GM21447 (cell line): ENCODE measurements around the gene MARCHF3.
"Not testable (repeated sequence)": the region's sequence is repeated elsewhere in the genome, so short reads cannot be mapped to it uniquely, and the experiment has no call there.

Experiments
- ATAC-seq: cut with Tn5 transposase; IDR thresholded peaks from one replicate; pipeline ENCODE4 v1.9.1; 2021; ENCODE audit not compliant: unreplicated experiment

The MARCHF3 gene

GRCh38 chr5:127013407-127013806 is 17.0 kb downstream of the MARCHF3 start:
- ATAC-seq = no peak

DNA sequence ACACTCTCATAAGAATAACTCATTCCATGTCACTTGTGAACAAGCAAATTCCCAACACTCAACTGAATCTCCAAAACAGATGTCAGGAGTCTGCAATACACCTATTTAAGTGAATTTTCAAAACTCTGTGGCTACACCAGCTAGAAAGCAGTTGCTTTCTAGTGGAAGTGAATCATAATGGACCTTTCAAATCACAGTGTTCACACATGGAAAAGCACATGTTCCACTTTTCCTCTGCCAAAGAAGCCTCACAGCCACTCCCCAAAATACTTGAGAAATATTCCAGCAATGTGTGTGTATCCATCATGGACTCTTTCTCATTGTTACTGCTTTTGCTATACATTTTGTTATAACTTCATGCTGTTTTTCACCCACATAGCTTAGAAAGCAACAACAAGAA is 17.4 kb downstream of the MARCHF3 start:
- no peak for ATAC-seq

GRCh38 chr5:127011961-127012644 is 18.3 kb downstream of the MARCHF3 start:
- peak; percentile 83 for ATAC-seq

GRCh38 chr5:127011153-127011552 is 19.2 kb downstream of the MARCHF3 start:
- ATAC-seq = no peak

DNA sequence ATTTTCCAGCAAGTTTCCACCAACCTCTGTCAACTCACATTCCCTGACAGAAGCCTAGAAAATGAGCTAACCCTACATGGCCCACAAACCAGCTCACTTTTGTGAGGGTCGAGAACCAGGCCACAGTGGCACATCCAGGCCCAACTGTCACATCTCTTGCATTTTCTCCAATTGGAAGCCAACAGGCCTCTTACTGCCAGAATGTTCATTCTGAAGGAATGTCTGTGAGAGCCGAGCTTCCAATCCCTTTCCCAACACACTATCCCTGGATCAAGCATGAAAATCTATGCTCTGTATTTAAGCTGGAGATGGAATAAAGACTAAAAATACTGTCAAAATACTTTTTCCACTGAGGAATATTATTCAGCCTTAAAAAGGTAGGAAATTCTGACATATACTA is 20.0 kb downstream of the MARCHF3 start:
- ATAC-seq = no peak

GRCh38 chr5:127009784-127010183 is 20.6 kb downstream of the MARCHF3 start:
- ATAC-seq = no peak

DNA sequence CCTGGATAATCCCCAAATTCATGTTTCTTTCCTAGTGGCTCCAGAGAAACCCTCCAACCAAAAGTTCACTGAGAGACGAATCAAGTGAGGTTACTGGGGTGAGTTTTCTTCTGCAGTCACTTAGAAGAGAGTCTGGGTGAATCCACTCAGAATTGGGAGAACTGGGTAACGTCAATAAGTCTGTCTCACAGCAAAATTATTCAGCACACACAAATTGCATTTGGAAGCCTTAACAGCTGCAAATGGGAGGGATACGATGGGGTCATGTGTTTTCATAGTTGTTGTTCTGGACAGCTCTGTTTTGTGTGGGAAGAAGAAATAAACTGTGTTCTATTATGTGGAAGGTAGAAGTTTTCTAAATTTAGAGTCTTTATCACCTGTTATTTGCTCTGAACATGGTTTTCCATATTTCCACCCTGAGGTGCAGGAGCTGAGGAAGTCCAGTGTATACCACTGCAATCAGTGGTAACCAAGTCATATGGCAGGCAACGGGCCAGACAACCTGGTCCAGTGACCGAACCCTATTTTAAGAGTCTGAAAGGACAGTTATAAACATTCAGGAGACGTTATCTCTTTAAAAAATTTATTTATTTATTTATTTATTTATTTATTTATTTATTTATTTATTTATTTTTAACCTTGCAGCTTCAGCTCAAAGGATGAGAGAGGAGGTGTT is 21.9 kb downstream of the MARCHF3 start:
- ATAC-seq = no peak

DNA sequence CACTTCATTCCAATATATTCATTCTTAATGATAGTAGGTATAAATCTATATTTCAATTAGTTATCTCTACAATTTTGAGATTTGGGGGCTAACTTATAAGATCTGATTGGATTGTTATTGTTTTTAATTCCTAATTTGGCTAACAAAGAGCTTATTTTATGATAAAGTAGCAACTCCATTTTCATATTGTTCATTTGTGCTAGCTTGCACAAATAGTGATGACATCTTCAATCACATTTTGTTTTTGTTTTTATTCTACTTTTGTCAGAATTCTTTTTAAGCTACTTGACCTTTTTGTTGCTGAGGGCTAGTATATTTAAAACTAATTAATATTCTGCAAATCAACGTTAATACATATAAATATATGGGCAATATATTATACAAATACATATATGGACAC is 22.8 kb downstream of the MARCHF3 start:
- no peak for ATAC-seq

GRCh38 chr5:127006744-127007143 is 23.6 kb downstream of the MARCHF3 start:
- no peak for ATAC-seq

GRCh38 chr5:127005282-127005681 is 25.1 kb downstream of the MARCHF3 start:
- not testable (repeated sequence) for ATAC-seq

- ATAC-seq = no peak
Measured at GRCh38 chr5:127004721-127005120, 25.6 kb downstream of the MARCHF3 start.

GRCh38 chr5:127003798-127004495 is 26.4 kb downstream of the MARCHF3 start:
- ATAC-seq = no peak

DNA sequence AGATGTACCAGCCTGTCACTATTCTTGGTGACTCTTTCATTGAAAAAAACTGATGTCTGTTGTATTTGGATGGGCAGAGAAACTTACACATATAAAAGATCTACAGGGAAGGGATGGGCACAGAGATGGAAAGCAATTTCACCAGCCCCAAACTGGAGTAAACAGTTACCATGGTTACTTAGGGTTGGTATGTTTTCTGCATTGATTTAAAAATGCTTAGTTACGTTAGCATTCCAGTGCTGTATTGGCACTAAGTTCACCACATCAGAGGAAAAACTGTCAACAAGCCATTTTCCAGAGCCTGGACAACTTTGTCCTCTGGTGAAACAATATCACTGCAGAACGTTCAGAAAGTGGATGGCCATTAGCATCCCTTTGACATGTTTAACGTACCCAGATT is 28.0 kb downstream of the MARCHF3 start:
- no peak for ATAC-seq

DNA sequence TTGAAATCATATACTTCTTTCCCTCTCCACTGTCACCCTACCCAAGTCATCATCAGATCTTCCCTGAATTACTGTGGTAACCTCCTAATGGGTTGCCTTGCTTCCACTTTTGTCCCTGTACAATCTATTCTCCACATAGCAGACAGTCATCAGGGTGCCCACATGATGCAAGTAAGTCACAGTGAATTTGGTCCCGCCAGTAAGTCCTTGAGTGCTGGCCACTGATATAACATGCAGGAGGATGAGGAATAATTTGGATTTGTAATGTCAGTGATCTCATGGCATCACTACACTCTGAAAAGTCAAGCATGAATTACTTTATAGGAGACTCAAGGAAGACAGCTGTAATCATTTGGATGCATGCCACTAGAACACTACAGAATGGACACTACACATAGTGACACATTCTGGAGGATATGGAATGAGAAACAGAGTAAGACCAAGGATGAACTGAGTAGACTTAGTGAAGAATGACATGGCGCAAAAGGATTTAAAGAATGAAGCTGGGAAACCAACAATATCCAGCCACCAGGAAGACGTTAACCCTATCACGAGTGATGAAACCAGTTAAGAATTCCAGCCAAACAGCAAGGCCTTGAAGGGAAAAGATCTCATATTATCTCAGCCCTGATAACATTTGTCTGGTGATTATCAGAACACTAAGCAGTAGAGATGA is 28.6 kb downstream of the MARCHF3 start:
- ATAC-seq = no peak

- ATAC-seq = no peak
Measured at GRCh38 chr5:126998895-126999570, 31.3 kb downstream of the MARCHF3 start.

GRCh38 chr5:126998201-126998631 is 32.1 kb downstream of the MARCHF3 start:
- ATAC-seq = peak; percentile 75

DNA sequence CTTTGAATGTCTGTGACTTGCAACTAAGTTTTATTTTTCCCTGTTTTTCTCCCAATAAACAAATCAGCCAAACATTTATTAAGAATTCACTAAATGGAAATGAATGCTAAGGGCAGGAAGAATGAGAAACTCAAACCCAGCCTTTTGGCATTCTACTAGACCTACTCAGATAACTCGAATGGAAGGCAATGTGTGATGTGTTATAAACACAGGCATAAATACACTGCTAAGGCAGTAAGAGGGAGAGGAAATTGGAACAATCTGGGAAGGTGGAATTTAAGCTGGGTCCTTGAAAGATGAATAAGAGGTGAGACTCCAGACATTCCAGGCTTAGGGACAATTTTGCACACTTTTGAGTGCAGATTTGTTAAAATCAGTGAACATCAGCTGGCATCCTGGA is 34.7 kb downstream of the MARCHF3 start:
- ATAC-seq = no peak

- ATAC-seq = no peak
Measured at GRCh38 chr5:126995039-126995438, 35.3 kb downstream of the MARCHF3 start.

- ATAC-seq = no peak
Measured at GRCh38 chr5:126994485-126994884, 35.9 kb downstream of the MARCHF3 start.

- peak; percentile 90 for ATAC-seq
Measured at GRCh38 chr5:126988021-126988569, 42.3 kb downstream of the MARCHF3 start.
